ENCODE results near the gene ZDHHC11.
"Not testable (repeated sequence)": the region's sequence is repeated elsewhere in the genome, so short reads cannot be mapped to it uniquely, and the experiment has no call there.

Gene ZDHHC11

GRCh38 chr5:878677-879076, 27.9 kb upstream of the ZDHHC11 start:
- DNase-seq (ENCODE audit: low read depth) = not testable (repeated sequence)

DNA sequence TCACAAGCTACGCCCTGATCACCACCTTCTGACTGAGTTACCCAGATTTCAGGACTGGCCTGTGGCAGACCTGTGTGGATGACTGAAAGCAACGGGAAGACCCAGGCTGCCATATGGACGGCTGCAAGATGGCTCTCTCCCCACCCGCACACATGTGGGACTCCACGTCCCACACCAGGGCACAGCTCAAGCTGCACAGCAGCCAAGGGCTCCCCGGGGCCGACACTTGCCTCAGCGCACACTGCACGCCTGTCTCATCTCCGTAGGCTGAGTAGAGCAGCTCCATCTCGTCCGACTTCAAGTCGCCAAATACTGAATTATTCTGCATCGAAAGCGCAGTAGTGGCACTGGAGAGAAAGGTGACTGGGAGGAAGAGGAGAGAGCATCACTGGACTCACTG, 27.3 kb upstream of the ZDHHC11 start:
- no peak for DNase-seq (ENCODE audit: low read depth)

- DNase-seq (ENCODE audit: low read depth) = no peak
These were observed 25.9 kb upstream of the ZDHHC11 start for GRCh38 chr5:876398-877365.

- DNase-seq (ENCODE audit: low read depth) = no peak
These were observed 25.1 kb upstream of the ZDHHC11 start for GRCh38 chr5:875931-876330.

- DNase-seq (ENCODE audit: low read depth) = no peak
These were observed 22.5 kb upstream of the ZDHHC11 start for GRCh38 chr5:873328-873727.

- DNase-seq (ENCODE audit: low read depth) = no peak
These were observed 21.5 kb upstream of the ZDHHC11 start for GRCh38 chr5:872301-872700.

DNA sequence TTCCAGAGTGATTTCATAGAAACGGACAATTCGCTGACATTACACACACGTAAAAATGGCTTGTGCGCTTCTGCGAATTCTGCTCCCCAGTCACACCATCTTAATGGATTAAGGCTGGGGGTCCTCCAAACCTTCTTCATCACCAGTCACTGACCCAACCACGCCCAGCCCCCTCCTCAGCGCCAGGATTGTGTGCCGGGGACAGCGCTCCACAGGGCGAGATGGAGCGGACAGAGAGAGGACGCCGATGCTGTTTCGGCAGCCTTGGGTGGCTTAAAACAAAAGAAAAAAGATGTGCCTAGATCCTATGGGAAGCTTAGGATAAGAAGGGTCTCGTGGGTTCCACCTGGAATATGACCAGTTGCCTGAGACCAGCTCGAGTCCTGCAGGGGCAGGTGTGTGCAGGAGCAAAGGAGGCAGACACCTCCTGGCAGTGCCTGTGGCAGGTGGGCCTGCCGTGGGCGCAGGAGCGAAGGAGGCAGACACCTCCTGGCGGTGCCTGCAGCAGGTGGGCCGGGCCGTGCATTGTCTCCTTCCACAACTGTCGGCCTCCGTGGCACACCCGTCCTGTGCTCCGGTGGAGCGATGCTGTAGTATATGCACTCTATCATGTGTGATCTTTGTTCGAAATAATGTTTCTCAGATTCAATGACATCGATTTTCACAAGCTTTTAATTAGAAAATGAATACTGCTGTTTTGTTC, 21.0 kb upstream of the ZDHHC11 start:
- no peak for DNase-seq (ENCODE audit: low read depth)

DNA sequence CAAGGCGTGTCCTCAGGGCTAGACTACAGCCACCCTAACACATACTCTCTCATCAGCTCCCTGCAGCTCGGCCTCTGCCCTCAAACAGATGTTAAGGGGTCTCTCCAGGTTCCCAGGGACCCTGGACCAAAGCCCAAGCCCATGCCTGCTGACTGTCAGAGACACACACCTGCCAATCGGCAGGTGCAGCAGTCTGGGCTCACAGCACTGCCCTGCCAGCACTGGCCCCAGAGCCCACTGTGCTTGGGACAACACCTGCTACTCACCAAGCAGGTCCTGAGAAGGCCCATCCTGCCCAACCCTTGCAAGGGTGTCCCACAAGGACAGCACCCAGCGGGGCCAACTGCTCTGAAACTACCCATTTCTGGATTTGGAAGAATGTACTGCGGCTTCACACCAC, 20.2 kb upstream of the ZDHHC11 start:
- DNase-seq (ENCODE audit: low read depth) = no peak

GRCh38 chr5:868428-869135, 17.8 kb upstream of the ZDHHC11 start:
- DNase-seq (ENCODE audit: low read depth) = no peak

DNA sequence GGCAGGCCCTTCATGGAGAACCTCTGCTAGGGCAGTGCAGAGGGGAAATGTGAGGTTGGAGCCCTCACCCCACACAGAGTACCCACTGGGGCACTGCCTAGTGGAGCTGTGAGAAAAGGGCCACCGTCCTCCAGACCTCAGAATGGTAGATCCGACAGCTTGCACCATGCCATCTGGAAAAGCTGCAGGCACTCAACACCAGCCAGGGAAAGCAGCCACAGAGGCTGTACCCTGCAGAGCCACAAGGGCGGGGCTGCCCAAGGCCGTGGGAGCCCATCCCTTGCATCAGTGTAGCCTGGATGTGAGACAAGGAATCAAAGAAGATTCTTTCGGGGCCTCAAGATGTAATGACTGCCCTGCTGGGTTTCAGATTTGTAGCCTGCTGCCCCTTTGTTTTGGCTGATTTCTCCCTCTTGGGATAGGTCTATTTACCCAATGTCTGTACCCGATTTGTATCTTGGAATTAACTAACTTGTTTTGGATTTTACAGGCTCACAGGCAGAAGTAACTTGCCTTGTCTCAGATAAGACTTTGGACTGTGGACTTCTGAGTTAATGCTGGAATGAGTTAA, 16.6 kb upstream of the ZDHHC11 start:
- DNase-seq (ENCODE audit: low read depth) = no peak

GRCh38 chr5:865771-866170, 15.0 kb upstream of the ZDHHC11 start:
- DNase-seq (ENCODE audit: low read depth) = no peak

GRCh38 chr5:865168-865521, 14.4 kb upstream of the ZDHHC11 start:
- no peak for DNase-seq (ENCODE audit: low read depth)

GRCh38 chr5:864492-865167, 13.8 kb upstream of the ZDHHC11 start:
- DNase-seq (ENCODE audit: low read depth) = no peak

DNA sequence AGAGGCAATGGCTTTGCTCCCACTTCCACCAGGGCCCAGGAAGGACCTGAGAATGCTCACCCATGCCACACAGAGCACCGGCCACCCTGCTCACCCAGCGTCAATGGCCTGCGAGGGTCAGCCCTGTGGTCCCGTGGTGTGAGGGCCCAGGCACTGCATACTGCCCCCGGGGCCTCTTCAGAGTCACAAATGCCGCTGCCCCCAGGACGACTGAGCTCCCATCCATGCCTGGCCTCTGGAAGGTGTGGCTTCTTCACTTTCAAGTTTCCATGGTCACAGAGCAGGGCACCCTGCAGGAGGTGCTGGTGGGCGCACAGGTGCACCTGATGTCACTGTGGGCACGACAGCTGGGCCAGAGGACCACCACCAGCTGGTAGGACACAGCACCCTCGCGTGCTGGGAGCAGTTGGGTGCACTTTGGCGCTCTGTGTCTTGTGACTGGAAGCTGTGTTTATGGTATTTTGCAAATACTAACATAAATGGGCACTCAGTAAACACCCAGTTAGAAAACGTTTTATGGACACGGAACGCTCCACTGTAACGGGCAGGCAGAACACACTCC, 12.5 kb upstream of the ZDHHC11 start:
- DNase-seq (ENCODE audit: low read depth) = no peak

DNA sequence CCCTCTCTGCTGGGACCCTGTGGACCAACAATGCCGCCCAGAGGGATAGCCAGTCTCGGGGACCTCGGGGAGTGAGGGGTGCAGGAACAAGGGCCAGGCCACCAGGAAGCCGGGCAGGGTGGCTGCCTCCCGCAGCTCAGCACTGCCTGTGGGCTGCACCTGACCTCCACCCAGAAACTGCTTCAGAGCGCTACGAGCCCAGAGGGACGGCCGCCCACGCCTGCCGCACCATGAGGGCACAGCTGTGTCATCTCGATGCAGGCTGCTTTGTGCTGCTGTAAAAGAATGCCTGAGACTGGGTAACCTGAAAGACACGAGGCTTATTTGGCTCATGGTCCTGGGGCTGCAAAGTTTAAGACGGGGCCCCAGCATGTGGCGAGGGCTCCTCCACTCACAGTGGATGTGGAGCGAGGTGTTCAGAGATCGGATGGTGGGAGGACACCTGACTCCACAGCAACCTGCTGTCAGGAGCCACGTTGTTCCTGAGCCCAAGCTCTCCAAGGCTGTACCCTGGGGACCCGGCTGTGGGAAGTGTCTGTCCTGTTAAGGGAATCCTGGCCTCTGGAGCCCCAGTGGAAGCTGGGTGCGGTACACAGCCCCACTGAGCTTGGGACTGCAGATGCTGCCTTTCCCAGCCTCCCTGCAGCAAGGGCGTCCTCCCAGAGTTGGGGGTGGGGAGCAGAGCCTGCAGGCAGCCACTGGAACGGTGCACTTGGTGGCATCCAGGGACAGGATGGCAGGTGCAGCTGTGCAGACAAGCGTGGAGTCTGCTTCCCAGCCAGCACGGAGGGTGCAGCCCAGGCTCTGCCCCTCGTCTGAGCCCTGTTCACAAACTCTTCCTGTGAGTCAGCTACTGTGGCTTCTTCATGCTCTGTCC, 11.8 kb upstream of the ZDHHC11 start:
- DNase-seq (ENCODE audit: low read depth) = no peak

DNA sequence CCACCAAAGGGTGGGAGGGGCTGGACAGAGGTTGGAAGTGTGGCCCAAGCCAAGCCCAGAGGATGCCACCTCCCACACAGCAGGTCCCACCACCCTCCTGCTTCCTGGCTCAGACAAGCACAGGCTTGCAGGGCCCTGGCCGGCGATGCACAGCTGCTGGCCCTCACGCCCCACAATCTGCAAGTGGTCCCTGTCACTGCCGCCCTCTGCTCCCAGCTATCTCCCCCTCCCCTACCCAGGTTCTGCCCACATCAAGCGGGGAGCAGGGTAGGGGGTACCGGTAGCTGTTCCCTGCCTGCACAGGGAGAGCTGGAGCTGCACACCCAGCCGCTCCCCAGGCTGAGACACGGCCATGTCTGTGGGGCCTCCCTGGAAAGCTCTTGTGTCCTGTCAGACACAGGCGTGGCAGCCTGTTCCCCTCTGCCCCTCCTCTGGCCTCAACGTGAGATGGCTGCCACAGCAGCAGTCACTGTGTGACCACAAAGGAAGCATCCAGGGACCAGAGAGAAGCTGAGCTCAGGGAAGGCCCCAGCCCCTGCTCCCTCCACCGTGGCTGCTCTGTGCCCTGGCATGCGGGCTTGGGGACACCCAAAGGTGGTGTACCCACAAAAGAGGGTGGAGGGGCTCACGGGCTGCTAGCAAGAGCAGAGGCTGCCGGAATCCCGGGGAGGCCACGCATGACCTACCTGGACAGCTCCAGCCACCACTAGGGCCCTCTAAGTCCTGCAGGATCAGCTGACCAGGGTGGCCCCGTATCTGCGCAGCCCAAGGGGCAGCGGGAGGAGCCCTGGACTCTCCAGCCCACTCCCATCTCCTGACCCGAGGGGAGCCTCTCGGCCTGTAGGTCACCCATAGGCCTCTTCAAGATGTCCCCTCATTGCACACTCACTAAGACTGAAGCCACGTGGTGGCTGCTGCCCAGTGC, 10.9 kb upstream of the ZDHHC11 start:
- DNase-seq (ENCODE audit: low read depth) = no peak

DNA sequence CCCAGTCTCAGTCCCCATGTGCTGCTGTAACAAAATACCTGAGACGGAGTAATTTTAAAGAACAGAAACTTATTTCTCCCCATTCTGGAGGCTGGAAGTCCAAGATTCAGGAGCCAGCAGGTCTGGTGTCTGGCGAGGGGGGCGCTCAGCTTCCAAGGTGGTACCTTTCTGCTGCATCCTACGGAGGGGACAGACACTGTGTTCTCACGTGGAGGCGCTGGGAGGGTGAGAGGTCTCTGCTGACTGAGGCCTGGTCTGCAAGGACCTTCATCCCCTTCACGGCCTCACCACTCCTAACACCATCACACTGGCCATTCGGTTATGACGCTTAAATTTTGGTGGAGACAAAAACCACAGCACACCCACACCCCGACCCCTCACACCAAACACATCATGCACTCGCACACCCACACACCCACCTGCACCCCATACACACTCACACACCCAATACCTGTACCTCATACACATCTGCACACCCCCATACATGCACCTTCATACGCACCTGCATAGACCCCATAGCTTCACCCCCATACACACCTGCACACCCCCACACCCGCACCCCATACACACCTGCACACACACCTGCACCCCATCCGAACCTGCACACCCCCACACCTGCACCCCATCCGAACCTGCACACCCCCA, 9.8 kb upstream of the ZDHHC11 start:
- DNase-seq (ENCODE audit: low read depth) = no peak

GRCh38 chr5:859798-860296, 9.1 kb upstream of the ZDHHC11 start:
- no peak for DNase-seq (ENCODE audit: low read depth)

GRCh38 chr5:859391-859790, 8.6 kb upstream of the ZDHHC11 start:
- DNase-seq (ENCODE audit: low read depth) = no peak
